HepG2 (cell line): ENCODE results near the gene ONECUT3. TPM values are rescaled to one million over a fixed set of nuclear protein-coding genes. Genes with fewer than 3 reads are reported as not detected.

ENCODE experiments used
- ATAC-seq: fragments of 200-7000 bp; cut with Tn5 transposase; 3 replicates; pipeline ENCODE4 v1.9.1; 2020; ENCODE audit warnings: mild to moderate bottlenecking, moderate library complexity
- BruUV-seq: library from RNA; stranded (reverse); fragments of 400-500 nt; replicated peaks from 2 replicates; lab custom pipeline; 2021; lab: Mats Ljungman, UMichigan
- CTCF ChIA-PET: fragments of 300-600 bp; formaldehyde crosslinking; extraction: SDS; loops from one replicate; lab custom pipeline; 2021; ENCODE audit warnings: low total read pairs, inconsistent platforms, low intra/inter-chr PET ratio; lab: Yijun Ruan, JAX
- POLR2A ChIA-PET: fragments of 350-600 bp; sonication (Branson Sonifier 250); formaldehyde crosslinking; loops from one replicate; lab custom pipeline; 2020; ENCODE audit warnings: antibody characterized with exemption, inconsistent platforms; lab: Yijun Ruan, JAX
- DNase-seq: peaks from one replicate; pipeline ENCODE4 v3.0.0-alpha.2; 2015; ENCODE audit warnings: low spot score
- FAIRE-seq: peaks from 3 replicates; lab custom pipeline; 2011; peaks lifted over from hg19 to GRCh38; lab: Jason Lieb, UNC
- H2AFZ ChIP-seq: one replicate; pipeline ENCODE4 v1.6.1; 2011; ENCODE audit warnings: low read length, inconsistent platforms
- H3K27ac ChIP-seq: fragments of 300-600 bp; 3 replicates; pipeline ENCODE4 v1.8.0; 2011; ENCODE audit warnings: mixed run types, mild to moderate bottlenecking, mixed read lengths, low read length, inconsistent platforms; ENCODE audit not compliant: insufficient read depth; ENCODE audit errors: extremely low read length
- H3K27me3 ChIP-seq, 2 experiments: fragments of 200-600 bp in 1 of 2; 2 replicates in 1 of 2; 3 replicates in 1 of 2; pipeline versions ENCODE4 v1.6.0 to v1.8.0; 2011; ENCODE audit warnings: low read length in 2 of 2, mild to moderate bottlenecking in 2 of 2, moderate library complexity in 2 of 2, inconsistent platforms in 1 of 2; ENCODE audit not compliant: insufficient read depth in 2 of 2, control insufficient read depth in 1 of 2
- H3K36me3 ChIP-seq, 2 experiments: fragments of 200-600 bp in 1 of 2; replicated peaks in 1 of 2; 2 replicates in 1 of 2; 3 replicates in 1 of 2; pipeline versions ENCODE4 v1.5.1 to v1.8.0; 2011; ENCODE audit warnings: low read length in 2 of 2, inconsistent platforms in 1 of 2; ENCODE audit not compliant: insufficient read depth in 2 of 2, control insufficient read depth in 1 of 2
- H3K4me1 ChIP-seq: 2 replicates; pipeline ENCODE4 v1.5.1; 2012; ENCODE audit warnings: low read length, inconsistent platforms; ENCODE audit not compliant: insufficient read depth
- H3K4me2 ChIP-seq: 2 replicates; pipeline ENCODE4 v1.6.0; 2011; ENCODE audit warnings: low read depth, low read length, inconsistent platforms
- H3K4me3 ChIP-seq, 3 experiments: fragments of 200-600 bp in 1 of 3; sonication (generic), shearing (Covaris generic) in 1 of 3; replicated peaks in 1 of 3; 2 replicates each; pipeline ENCODE4 v1.5.1; 2011 to 2016; ENCODE audit warnings: low read length in 3 of 3, inconsistent platforms in 2 of 3, low read depth in 2 of 3, mild to moderate bottlenecking in 2 of 3, control low read depth in 1 of 3, mixed read lengths in 1 of 3; ENCODE audit not compliant: insufficient read depth in 1 of 3
- H3K79me2 ChIP-seq: one replicate; pipeline ENCODE4 v1.6.1; 2011; ENCODE audit warnings: low read length, inconsistent platforms; ENCODE audit not compliant: insufficient read depth
- H3K9ac ChIP-seq: 2 replicates; pipeline ENCODE4 v1.6.0; 2011; ENCODE audit warnings: mild to moderate bottlenecking, low read depth, low read length, inconsistent platforms; ENCODE audit not compliant: insufficient read depth
- H3K9me3 ChIP-seq: 2 replicates; pipeline ENCODE4 v1.5.1; 2012; ENCODE audit warnings: mild to moderate bottlenecking, low read length
- H4K20me1 ChIP-seq: 2 replicates; pipeline ENCODE4 v1.6.0; 2011; ENCODE audit warnings: inconsistent platforms, mild to moderate bottlenecking, low read length, moderate library complexity; ENCODE audit not compliant: insufficient read depth
- ATF7-NPFF ChIP-seq: sonication (generic); formaldehyde crosslinking; IDR thresholded peaks from 2 replicates; pipeline ENCODE4 v1.8.1; 2023; ENCODE audit warnings: mild to moderate bottlenecking, low read depth, missing genetic modification reagents, moderate library complexity
- ATRX ChIP-seq: sonication (generic); formaldehyde crosslinking; IDR thresholded peaks from 2 replicates; pipeline ENCODE4 v1.4.0; 2020; ENCODE audit warnings: missing genetic modification reagents, borderline replicate concordance
- EP300 ChIP-seq, 3 experiments: sonication (generic) in 1 of 3; formaldehyde crosslinking in 1 of 3; IDR thresholded peaks; 2 replicates each; pipeline versions ENCODE4 v1.5.1 to v1.6.1; 2011 to 2020; ENCODE audit warnings: low read depth in 2 of 3, low read length in 2 of 3, borderline replicate concordance in 1 of 3, improper control_type of control experiment in 1 of 3, mild to moderate bottlenecking in 1 of 3, missing genetic modification reagents in 1 of 3, moderate library complexity in 1 of 3
- HES4 ChIP-seq: sonication (generic); formaldehyde crosslinking; IDR thresholded peaks from 2 replicates; pipeline ENCODE4 v1.9.0; 2021; ENCODE audit warnings: mild to moderate bottlenecking, missing genetic modification reagents, borderline replicate concordance
- MEF2D ChIP-seq: sonication (generic); formaldehyde crosslinking; IDR thresholded peaks from 2 replicates; pipeline ENCODE4 v1.5.1; 2020; ENCODE audit warnings: mild to moderate bottlenecking, missing genetic modification reagents
- NBN ChIP-seq: fragments of 450-650 bp; conservative IDR thresholded peaks from 2 replicates; pipeline ENCODE4 v1.6.1; 2017
- RFXAP ChIP-seq: sonication (generic); formaldehyde crosslinking; IDR thresholded peaks from 2 replicates; pipeline ENCODE4 v1.4.0; 2020; ENCODE audit warnings: missing genetic modification reagents, borderline replicate concordance
- RNF219 ChIP-seq: sonication (generic); formaldehyde crosslinking; IDR thresholded peaks from 2 replicates; pipeline ENCODE4 v1.5.0; 2020; ENCODE audit warnings: mild to moderate bottlenecking, missing genetic modification reagents
- SALL2 ChIP-seq: sonication (generic); formaldehyde crosslinking; IDR thresholded peaks from 2 replicates; pipeline ENCODE4 v1.8.1; 2023; ENCODE audit warnings: mild to moderate bottlenecking, missing genetic modification reagents, inconsistent platforms
- SMAD3 ChIP-seq: sonication (generic); formaldehyde crosslinking; IDR thresholded peaks from 2 replicates; pipeline ENCODE4 v1.4.0; 2020; ENCODE audit warnings: missing genetic modification reagents
- SMARCC2 ChIP-seq: fragments of 450-650 bp; IDR thresholded peaks from 2 replicates; pipeline ENCODE4 v1.6.1; 2017; ENCODE audit warnings: antibody characterized with exemption, mild to moderate bottlenecking
- ZBED4 ChIP-seq: sonication (generic); formaldehyde crosslinking; IDR thresholded peaks from 2 replicates; pipeline ENCODE4 v1.4.0; 2020; ENCODE audit warnings: missing genetic modification reagents, borderline replicate concordance
- ZBTB2 ChIP-seq: sonication (generic); formaldehyde crosslinking; IDR thresholded peaks from 2 replicates; pipeline ENCODE4 v1.8.0; 2022; ENCODE audit warnings: low read depth, missing genetic modification reagents
- ZNF383 ChIP-seq: sonication (generic); formaldehyde crosslinking; IDR thresholded peaks from 2 replicates; pipeline ENCODE4 v1.4.0; 2020; ENCODE audit warnings: missing genetic modification reagents, mild to moderate bottlenecking, borderline replicate concordance
- ZNF615 ChIP-seq: sonication (generic); formaldehyde crosslinking; IDR thresholded peaks from 2 replicates; pipeline ENCODE4 v1.5.0; 2020; ENCODE audit warnings: mild to moderate bottlenecking, missing genetic modification reagents, borderline replicate concordance
- ZNF83 ChIP-seq: sonication (generic); formaldehyde crosslinking; IDR thresholded peaks from 2 replicates; pipeline ENCODE4 v1.4.0; 2020; ENCODE audit warnings: missing genetic modification reagents, mild to moderate bottlenecking, borderline replicate concordance
- WGBS: methylation state at CpG from one replicate; pipeline ENCODE4 v1.1.6; 2017; ENCODE audit warnings: low lambda C conversion rate; 5-methylcytosine and 5-hydroxymethylcytosine counted together
- in situ Hi-C: cut with HindIII; loops from 2 replicates; pipeline ENCODE4 v1.10.0; 2017; ENCODE audit warnings: low pct_unique_long_range_greater_than_20kb; ENCODE audit not compliant: extremely low pct_ligation_motif_present
- intact Hi-C: fragments of 100-400 bp; cut with micrococcal nuclease; formaldehyde crosslinking; loops from one replicate; pipeline ENCODE4 v1.10.0; 2022; ENCODE audit not compliant: unreplicated experiment
- polyA plus RNA-seq, 8 experiments: library from polyadenylated mRNA; depleted of rRNA in 3 of 8; stranded (reverse) in 7 of 8; unstranded in 1 of 8; fragments of >200 nt; fragmentation: Illumina TruSeq in 4 of 8; extraction: Trizol in 4 of 8; gene quantifications; 2 replicates each; pipeline versions ENCODE4 v1.2.1 to v1.2.3, GENCODE V29; 2011 to 2016; ENCODE audit warnings: low read depth in 4 of 8, missing spikeins in 1 of 8, mixed read lengths in 1 of 8; ENCODE audit not compliant: insufficient read depth in 1 of 8
- total RNA-seq, 5 experiments: library from RNA; depleted of rRNA; stranded (reverse); fragments of >200 nt; fragmentation: Illumina TruSeq; extraction: Trizol; gene quantifications; 2 replicates each; pipeline ENCODE4 v1.2.3, GENCODE V29; 2016; ENCODE audit warnings: low read depth in 1 of 5

The ONECUT3 gene
- total and polyA plus RNA-seq, 2 of the 13 experiments (the other 11 are each of a cell fraction or from before 2014, with no cell fraction given) = under 0.01 TPM; not detected in 1

GRCh38 chr19:1796395-1797142 lies 43.3 kb downstream of the ONECUT3 start:
- Histone ChIP-seq H3K4me2 (peak overlapping the region; percentile 76), H3K27ac (no peak overlapping the region), H3K4me3 (peak overlapping the region in 1 of 3 experiments; percentile 66; a peak in 1 of 6 replicates), H3K4me1 (peaks cover 7% of the 10 kb centered on the region), H2AFZ (no peak overlapping the region), H3K36me3 (no peaks in the 10 kb centered on the region), H3K9ac (no peak overlapping the region), H4K20me1 (no peaks in the 10 kb centered on the region), H3K79me2 (no peaks in the 10 kb centered on the region), H3K9me3 (no peaks in the 10 kb centered on the region), H3K27me3 (peaks cover 0 to 2% of the 10 kb centered on the region in 2 experiments; a peak in 1 of 5 replicates)
- intact Hi-C loops (no loop called here), in situ Hi-C loops (no loop called here)
- FAIRE-seq (no peak), DNase-seq (no peak), ATAC-seq (peak; percentile 15)
- BruUV-seq = no TSS peak
- 40% methylated on average over 1 of the region's 52 CpGs for WGBS
- POLR2A ChIA-PET = no interaction called here
- CTCF ChIA-PET = interaction anchor here (0.8 kb wide), 1 partner anchor 22 kb away, joined by 4 read pairs; no protein-coding TSS in a partner anchor
- TF ChIP-seq NBN (no peak), ZBED4 (CRISPR knock-in tag) (no peak), SMARCC2 (no peak), ATRX (CRISPR knock-in tag) (no peak), HES4 (CRISPR knock-in tag) (no peak), RNF219 (no peak), ZBTB2 (no peak), ZNF383 (CRISPR knock-in tag) (no peak), SMAD3 (no peak), ZNF615 (CRISPR knock-in tag) (no peak), EP300 (IDR thresholded peaks at IDR 0.05; ENCODE audit: low read depth in 2 of 2, low read length in 2 of 2) (no peak), EP300 (CRISPR knock-in tag; IDR thresholded peaks at IDR 0.05; ENCODE audit: borderline replicate concordance) (no peak), MEF2D (CRISPR knock-in tag) (no peak), RFXAP (CRISPR knock-in tag) (no peak), ATF7-NPFF (CRISPR knock-in tag) (peak; percentile 34; the same call in 1 of the 2 replicates), ZNF83 (CRISPR knock-in tag) (no peak), SALL2 (CRISPR knock-in tag) (no peak)
